PC-9 (cell line): Measurements from ENCODE around the gene ACP1. TPM values are rescaled to one million over a fixed set of nuclear protein-coding genes. Genes with fewer than 3 reads are reported as not detected.
A peak's percentile ranks its signal among the peaks of the same experiment; 100 is the strongest.

Experiments
- BruUV-seq: library from RNA; stranded (reverse); fragments of 400-500 nt; replicated peaks from 2 replicates; lab custom pipeline; 2021; lab: Mats Ljungman, UMichigan
- CTCF ChIA-PET: fragments of 300-600 bp; sonication (Branson Sonifier 250); formaldehyde crosslinking; loops from one replicate; lab custom pipeline; 2022; ENCODE audit warnings: antibody characterized with exemption; lab: Charles Lee
- POLR2A ChIA-PET: fragments of 300-600 bp; sonication (Branson Sonifier 250); formaldehyde crosslinking; loops from one replicate; lab custom pipeline; 2022; ENCODE audit warnings: antibody characterized with exemption; ENCODE audit not compliant: unreplicated experiment; lab: Charles Lee
- DNase-seq, 2 experiments: peaks; one replicate each; pipeline versions ENCODE4 v3.0.0 to v3.0.0-alpha.2; 2015 to 2022; ENCODE audit warnings: mixed read lengths in 1 of 2
- H2AFZ ChIP-seq: fragments of 200-600 bp; sonication (generic); 2 replicates; pipeline ENCODE4 v1.8.1; 2017; ENCODE audit warnings: antibody characterized with exemption
- H3F3A ChIP-seq: fragments of 200-600 bp; sonication (generic); 2 replicates; pipeline ENCODE4 v1.8.1; 2017; ENCODE audit warnings: antibody characterized with exemption, mild to moderate bottlenecking, low read depth; ENCODE audit not compliant: insufficient read depth
- H3K27ac ChIP-seq: fragments of 200-600 bp; sonication (generic); 2 replicates; pipeline ENCODE4 v1.6.1; 2016; ENCODE audit warnings: mixed run types
- H3K27me3 ChIP-seq: fragments of 200-600 bp; sonication (generic); 2 replicates; pipeline ENCODE4 v1.6.1; 2016; ENCODE audit warnings: low read depth, mixed run types; ENCODE audit not compliant: insufficient read depth
- H3K36me3 ChIP-seq: fragments of 200-600 bp; sonication (generic); 2 replicates; pipeline ENCODE4 v1.6.1; 2016; ENCODE audit warnings: low read depth, mixed run types
- H3K4me1 ChIP-seq: fragments of 200-600 bp; sonication (generic); replicated peaks from 2 replicates; pipeline ENCODE4 v1.6.1; 2016; ENCODE audit warnings: mixed run types; ENCODE audit not compliant: insufficient read depth
- H3K4me2 ChIP-seq: fragments of 200-600 bp; sonication (generic); 2 replicates; pipeline ENCODE4 v1.6.1; 2017; ENCODE audit warnings: mixed run types
- H3K4me3 ChIP-seq: fragments of 200-600 bp; sonication (generic); 2 replicates; pipeline ENCODE4 v1.6.1; 2016; ENCODE audit warnings: mixed run types
- H3K79me2 ChIP-seq: fragments of 200-600 bp; sonication (generic); 2 replicates; pipeline ENCODE4 v1.6.1; 2017; ENCODE audit warnings: low read depth, mixed run types
- H3K9me2 ChIP-seq: fragments of 200-600 bp; sonication (generic); 2 replicates; pipeline ENCODE4 v1.8.1; 2017; ENCODE audit warnings: mild to moderate bottlenecking; ENCODE audit not compliant: insufficient read depth
- H3K9me3 ChIP-seq: fragments of 200-600 bp; sonication (generic); 2 replicates; pipeline ENCODE4 v1.8.1; 2016; ENCODE audit warnings: low read depth; ENCODE audit not compliant: insufficient read depth
- H4K20me1 ChIP-seq: fragments of 200-600 bp; sonication (generic); 2 replicates; pipeline ENCODE4 v1.8.1; 2017; ENCODE audit not compliant: insufficient read depth
- CTCF ChIP-seq: fragments of 200-600 bp; sonication (generic); conservative IDR thresholded peaks from 2 replicates; pipeline ENCODE4 v1.6.1; 2017; ENCODE audit warnings: mixed run types, antibody characterized with exemption, mild to moderate bottlenecking, moderate library complexity
- EZH2 ChIP-seq: fragments of 200-600 bp; sonication (generic); IDR thresholded peaks from 2 replicates; pipeline ENCODE4 v1.8.0; 2017; ENCODE audit warnings: antibody characterized with exemption, low read depth
- intact Hi-C: fragments of 100-400 bp; cut with micrococcal nuclease; formaldehyde crosslinking; loops from one replicate; pipeline ENCODE4 v1.10.0; 2022; ENCODE audit not compliant: unreplicated experiment
- total RNA-seq: library from RNA; stranded (reverse); gene quantifications from 2 replicates; pipeline ENCODE4 v1.2.3, GENCODE V29; 2021

Gene ACP1
- total RNA-seq, 1 experiment from 2014 or later, result 115 TPM

GRCh38 chr2:238869-239268 is 25.9 kb upstream of the ACP1 start:
- intact Hi-C loops, result no loop called here
- no peak for DNase-seq
- POLR2A ChIA-PET, result no interaction called here
- BruUV-seq, result no TSS peak
- Histone ChIP-seq H3F3A (no peaks in the 10 kb centered on the region; the same call in 1 of the 2 replicates), H3K4me2 (no peak overlapping the region), H3K4me3 (no peak overlapping the region), H2AFZ (no peak overlapping the region), H3K9me3 (peaks cover 8% of the 10 kb centered on the region), H3K27ac (no peak overlapping the region), H3K27me3 (no peaks in the 10 kb centered on the region), H3K4me1 (no peaks in the 10 kb centered on the region), H3K36me3 (peaks cover 38% of the 10 kb centered on the region), H3K9me2 (no peaks in the 10 kb centered on the region), H3K79me2 (no peaks in the 10 kb centered on the region), H4K20me1 (no peaks in the 10 kb centered on the region; the same call in 1 of the 2 replicates)
- CTCF ChIA-PET, result no interaction called here
- TF ChIP-seq EZH2 (no peak), CTCF (no peak)

GRCh38 chr2:244547-244946 is 20.2 kb upstream of the ACP1 start:
- no peak overlapping the region for H3K4me2 ChIP-seq
- DNase-seq, result no peak
- H2AFZ ChIP-seq, result no peak overlapping the region
- ChIA-PET CTCF (no interaction called here), POLR2A (no interaction called here)
- H3K36me3 ChIP-seq, result peaks cover 53% of the 10 kb centered on the region
- no peak overlapping the region for H3K4me3 ChIP-seq
- BruUV-seq, result no TSS peak
- H3K79me2 ChIP-seq, result no peaks in the 10 kb centered on the region
- H3K27ac ChIP-seq, result no peak overlapping the region
- peaks cover 8% of the 10 kb centered on the region; the same call in 1 of the 2 replicates for H3F3A ChIP-seq
- H3K27me3 ChIP-seq, result no peaks in the 10 kb centered on the region
- no peaks in the 10 kb centered on the region for H3K4me1 ChIP-seq
- no peaks in the 10 kb centered on the region for H3K9me2 ChIP-seq
- H4K20me1 ChIP-seq, result no peaks in the 10 kb centered on the region; the same call in 1 of the 2 replicates
- peaks cover 5% of the 10 kb centered on the region for H3K9me3 ChIP-seq
- TF ChIP-seq CTCF (no peak), EZH2 (no peak)
- intact Hi-C loops, result no loop called here

GRCh38 chr2:246489-247144 is 18.1 kb upstream of the ACP1 start:
- H3K27ac ChIP-seq, result no peak overlapping the region
- H3K9me2 ChIP-seq, result no peaks in the 10 kb centered on the region
- H3K4me3 ChIP-seq, result no peak overlapping the region
- H3K4me2 ChIP-seq, result no peak overlapping the region
- no peaks in the 10 kb centered on the region for H3K4me1 ChIP-seq
- no peaks in the 10 kb centered on the region for H3K27me3 ChIP-seq
- peak; percentile 25 to 46 for DNase-seq
- H3K36me3 ChIP-seq, result peaks cover 50% of the 10 kb centered on the region
- no TSS peak for BruUV-seq
- intact Hi-C loops, result loop anchor here (1.0 kb wide), 1 partner anchor 391 kb away; no protein-coding TSS in a partner anchor
- ChIA-PET CTCF (no interaction called here), POLR2A (no interaction called here)
- H3F3A ChIP-seq, result peaks cover 8% of the 10 kb centered on the region
- no peaks in the 10 kb centered on the region for H4K20me1 ChIP-seq
- H3K9me3 ChIP-seq, result peaks cover 5% of the 10 kb centered on the region
- TF ChIP-seq CTCF, result peak; percentile 75
- no peak for TF ChIP-seq EZH2
- no peak overlapping the region for H2AFZ ChIP-seq
- no peaks in the 10 kb centered on the region for H3K79me2 ChIP-seq
